ENCODE data around the gene ATXN10.
A peak's percentile ranks its signal among the peaks of the same experiment; 100 is the strongest.

Gene ATXN10

DNA sequence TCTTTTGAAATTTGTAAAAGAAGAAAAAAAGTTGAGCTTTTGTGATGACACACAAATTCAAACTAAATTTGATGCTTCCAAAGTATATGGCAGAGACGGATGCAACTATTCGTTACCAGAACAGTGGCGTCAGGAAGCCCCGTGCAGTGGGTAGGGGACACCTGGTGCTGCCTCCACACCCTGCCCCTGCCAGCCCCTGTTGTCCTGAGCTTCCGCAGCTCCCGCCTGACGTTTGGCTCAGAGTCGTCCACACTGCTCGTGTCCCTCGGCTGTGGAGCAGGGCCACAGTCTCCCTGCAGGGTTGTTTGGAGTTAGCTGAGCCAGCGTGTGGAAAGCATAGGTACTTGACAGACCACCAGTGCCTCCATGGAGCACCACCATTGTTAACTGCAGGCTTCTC is 86.3 kb downstream of the ATXN10 start:
- DNase-seq (ENCODE audit: low read depth, low spot score): no peak

DNA sequence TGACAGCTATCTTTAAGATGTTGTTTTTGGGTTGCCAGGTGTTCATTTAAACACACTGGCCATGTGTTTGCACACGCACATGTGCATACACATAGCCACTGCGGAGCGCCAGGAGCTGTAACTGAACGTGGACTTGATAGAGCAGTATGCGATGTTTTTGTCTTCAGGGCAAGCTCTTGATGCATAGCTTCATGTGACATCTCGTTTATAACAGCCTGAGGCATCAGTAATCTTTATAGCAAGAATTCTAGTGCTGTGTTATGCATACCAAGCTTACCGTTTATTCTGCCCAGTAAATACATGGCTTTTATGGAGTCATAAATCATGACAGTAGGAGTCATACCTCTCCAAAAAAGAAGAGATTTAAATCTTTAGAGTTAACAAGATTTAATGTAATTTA is 87.0 kb downstream of the ATXN10 start:
- DNase-seq (ENCODE audit: low read depth, low spot score): no peak

DNA sequence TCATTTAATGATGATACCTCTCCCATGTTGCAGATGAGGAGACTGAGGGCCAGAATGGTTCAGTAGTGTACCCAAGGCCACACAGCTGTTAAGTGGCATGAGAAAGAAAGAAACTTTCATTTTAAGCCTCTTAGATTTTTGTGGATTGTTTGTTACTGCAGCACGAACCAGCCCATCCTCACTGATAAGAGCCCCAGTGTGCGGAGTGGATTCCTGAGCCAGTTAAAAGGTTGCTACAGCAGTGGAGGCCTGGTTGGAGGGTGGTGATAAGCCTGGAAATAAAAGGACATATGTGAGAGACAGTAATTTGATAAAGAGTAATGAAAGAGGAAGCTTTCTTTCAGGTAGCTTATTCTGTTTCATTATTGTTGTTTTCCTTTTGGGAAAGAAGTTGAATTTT is 89.0 kb downstream of the ATXN10 start:
- DNase-seq (ENCODE audit: low read depth, low spot score): no peak

DNA sequence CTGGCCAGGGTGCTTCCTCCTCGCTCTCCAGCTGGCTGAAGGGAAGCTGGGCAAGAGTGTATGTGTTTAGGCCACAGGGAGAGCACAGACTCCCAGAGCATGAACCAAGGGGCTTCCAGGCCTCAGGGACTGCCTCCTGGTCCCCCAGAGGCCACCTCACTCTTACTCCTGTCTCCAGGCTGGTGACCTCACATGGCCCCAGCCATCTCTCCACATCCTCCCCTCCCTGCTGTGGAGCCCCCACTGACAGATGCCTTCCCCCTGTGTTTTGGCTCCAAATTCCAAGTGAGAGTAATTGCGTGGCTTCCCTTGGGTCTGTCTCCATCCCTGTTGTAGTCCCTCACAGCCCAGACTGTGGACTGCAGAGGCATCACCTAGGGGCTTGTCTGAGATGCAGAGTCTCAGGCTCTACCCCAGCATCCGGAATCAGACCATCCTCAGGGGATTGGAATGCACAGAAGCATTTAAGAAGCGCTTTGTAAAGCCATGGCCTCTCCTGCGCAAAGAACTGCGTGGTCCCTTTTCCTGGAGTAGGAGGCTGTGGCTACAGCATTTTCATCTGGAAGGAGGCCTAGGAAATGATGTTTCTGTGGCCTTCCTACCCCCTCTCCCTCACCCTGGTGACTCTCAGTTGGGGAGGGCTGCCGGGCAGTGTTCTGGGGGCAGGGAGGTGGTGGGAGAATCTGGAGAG is 91.1 kb downstream of the ATXN10 start:
- no peak for DNase-seq (ENCODE audit: low read depth, low spot score)

DNA sequence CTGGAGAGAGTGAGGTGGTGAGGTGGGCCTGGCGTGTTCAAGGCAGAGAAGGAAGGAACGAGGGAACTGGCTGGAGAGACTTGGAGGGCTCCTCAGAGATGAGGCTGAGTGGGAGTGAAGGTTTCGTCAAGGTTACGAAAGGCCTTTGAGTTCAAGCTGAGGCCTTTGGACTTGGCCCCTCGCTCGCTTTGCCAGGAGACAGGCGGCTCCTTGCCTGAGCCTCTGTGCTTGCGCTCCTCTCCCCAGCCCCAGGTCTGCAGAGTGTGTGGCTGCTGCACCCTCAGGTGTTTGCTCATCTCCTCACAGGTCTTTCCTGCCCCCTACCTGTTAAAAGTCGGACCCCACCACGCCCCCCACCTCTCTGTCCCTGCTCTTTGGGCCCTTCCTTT is 91.6 kb downstream of the ATXN10 start:
- no peak for DNase-seq (ENCODE audit: low read depth, low spot score)

DNA sequence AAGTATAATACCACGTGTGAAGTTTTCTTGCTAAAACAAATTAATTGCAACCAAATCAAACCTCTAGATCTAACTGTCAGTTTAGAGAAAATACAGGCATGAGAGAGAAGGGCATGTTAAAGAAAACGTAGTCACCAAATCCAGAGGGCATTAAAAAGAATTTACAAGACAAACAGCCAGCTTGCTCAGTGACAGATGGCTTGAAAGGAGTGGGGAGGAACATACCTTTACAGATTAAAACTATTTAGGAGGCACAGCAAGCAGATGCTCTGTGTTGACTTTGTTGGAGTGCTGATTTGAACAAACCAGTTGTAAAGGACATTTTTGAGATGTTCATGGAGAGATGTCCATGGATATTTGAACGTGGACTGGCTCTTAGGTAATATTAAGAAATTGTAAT is 96.9 kb downstream of the ATXN10 start:
- no peak for DNase-seq (ENCODE audit: low read depth, low spot score)

DNA sequence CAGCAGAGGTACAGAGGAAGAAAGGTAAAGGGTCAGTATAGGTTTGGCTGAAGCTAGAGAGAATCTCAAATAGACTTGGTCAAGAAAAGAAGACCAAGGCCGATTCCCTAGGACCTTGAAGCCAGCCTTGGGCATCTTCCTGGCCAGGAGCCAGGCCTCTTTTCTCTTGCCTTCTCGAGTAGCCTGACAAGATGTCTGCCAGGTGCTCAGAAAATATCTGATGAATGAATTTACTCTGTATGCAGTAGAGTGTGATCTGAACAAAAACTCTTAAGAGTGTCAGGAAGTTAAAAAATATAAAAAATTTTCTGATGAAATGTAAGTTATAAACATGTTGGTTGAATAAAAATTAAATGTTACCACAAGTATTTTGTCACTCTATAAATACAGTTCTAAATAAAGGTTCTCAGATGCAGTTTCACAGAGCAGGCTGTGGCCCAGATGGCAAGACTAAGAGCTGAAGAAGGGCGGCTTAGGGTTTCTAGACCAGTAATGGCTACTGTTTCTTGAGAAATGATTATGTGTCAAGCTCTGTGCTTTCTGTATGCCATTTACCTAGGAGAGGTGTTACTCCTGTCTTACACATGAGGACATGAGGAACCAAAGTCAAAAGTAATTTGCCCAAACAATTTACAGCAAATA is 98.1 kb downstream of the ATXN10 start:
- no peak for DNase-seq (ENCODE audit: low read depth, low spot score)

DNA sequence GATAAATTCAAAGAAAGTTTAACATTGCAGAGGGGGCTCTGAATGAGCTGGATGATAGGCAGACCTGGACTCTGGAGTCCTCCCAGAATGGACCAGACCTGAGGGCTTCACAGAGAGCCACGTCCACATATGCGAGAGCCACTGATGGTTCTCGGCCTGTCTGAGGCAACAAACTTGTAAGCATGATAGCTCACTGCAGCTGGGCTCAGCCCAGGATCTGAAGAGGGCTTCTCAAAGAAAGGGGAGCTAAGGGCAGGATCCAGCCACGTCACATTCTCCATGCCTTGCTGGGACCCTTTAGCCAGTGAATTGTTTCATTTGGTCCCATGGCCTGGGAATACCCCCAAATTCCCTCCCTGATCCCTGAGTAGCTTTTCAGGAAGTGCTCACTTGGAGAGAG is 98.9 kb downstream of the ATXN10 start:
- no peak for DNase-seq (ENCODE audit: low read depth, low spot score)

DNA sequence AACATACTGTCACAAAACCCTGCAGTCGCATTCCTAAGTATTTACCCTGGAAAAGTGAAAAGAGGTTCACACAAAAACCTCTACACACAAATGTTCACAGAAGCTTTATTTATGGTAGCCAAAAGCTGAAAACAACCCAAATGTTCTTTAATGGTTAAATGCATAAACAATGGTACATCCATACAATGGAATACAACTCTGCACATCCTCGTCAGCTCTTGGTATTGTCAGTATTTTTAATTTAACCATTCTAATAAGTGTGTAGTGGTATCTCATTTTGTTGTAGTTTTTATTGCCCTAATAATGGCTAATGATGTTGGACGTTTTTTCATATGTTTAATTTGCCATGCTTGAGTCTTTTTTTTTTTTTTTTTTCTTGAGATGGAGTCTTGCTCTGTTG is 99.4 kb downstream of the ATXN10 start:
- DNase-seq (ENCODE audit: low read depth, low spot score): no peak

DNA sequence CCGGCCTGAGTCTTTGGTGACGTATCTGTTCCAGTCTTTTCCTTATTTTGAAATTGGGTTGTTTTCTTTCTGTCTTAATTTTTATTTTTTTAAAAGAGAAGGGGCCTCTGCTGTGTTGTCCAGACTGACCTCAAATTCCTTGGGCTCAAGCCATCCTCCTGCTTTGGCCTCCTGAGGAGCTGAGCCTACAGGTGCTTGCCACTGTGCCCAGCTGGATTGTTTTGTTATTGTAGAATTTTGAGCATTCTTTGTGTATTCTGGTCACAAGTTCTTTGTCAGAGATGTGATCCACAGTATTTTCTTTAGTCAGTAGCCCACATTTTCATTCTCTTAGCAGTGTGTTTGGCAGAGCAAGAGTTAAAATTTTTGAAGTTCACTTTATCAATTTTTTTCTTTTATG is 100.1 kb downstream of the ATXN10 start:
- peak; percentile 29 for DNase-seq (ENCODE audit: low read depth, low spot score)

DNA sequence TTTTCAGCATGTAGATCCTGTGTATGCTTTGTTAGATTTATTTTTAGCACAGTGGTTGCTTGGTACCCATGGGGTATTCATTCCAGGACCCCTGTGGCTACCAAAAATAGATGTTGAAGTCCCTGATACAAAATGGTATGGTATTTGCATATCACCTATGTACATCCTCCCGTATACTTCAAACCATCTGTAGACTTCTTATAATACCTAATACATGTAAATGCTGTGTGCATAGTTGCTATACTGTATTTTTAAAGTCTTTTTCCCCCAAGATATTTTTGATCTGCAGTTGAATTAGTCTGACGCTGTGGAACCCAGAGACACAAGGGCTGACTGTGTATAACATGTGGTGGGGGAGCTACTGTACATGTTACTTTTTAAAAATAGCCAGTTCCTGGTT is 101.1 kb downstream of the ATXN10 start:
- DNase-seq (ENCODE audit: low read depth, low spot score): no peak

DNA sequence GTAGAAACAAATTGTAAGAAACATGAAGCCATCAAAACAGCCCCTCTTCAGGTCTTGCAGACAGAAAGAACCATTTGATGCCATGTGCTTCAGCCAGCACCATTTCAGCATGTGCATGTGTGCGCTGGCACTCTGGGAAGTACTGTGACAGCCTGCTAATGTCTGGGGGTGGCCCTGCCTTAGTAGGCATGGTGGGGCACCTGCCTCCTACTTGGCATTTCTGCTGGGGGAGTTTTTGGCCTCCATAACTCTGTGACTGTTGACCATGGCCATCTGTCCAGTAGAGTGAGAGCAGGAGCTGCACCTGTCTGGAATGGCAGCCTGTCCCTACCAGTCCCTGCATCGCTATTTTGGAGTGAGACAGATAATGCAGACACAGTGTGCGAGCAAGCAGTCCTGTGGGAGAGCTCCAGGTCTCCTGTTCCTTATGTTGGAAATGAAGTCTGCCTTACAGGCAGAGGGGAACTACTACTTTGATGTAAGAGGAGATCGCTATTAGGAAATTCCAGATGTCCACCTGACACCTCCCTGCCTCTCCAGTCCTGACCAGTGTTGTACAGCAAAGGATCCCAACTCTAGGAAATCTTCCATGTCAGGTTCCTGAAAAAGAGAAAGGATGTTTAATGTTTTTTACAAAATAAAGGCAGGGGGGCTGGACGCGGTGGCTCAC is 102.5 kb downstream of the ATXN10 start:
- DNase-seq (ENCODE audit: low read depth, low spot score): no peak

DNA sequence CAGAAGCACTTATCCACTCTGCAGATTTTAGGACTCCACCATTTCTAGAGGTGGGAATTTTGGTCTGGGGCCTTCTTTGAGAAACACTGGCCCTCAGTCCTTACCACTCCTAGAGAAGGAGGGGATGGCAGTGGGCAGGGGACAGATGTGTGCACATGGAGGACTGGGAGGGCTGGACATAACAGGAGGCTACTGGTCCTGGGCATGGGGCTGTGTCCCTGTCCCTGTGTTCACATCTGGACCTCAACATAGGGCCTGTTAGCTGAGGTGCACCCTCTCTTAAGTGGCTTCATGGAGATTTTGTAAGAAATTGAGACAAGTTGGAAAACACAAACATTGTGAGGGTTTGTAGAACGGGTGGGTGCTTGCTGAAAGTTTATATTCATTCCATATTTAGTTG is 103.4 kb downstream of the ATXN10 start:
- no peak for DNase-seq (ENCODE audit: low read depth, low spot score)

DNA sequence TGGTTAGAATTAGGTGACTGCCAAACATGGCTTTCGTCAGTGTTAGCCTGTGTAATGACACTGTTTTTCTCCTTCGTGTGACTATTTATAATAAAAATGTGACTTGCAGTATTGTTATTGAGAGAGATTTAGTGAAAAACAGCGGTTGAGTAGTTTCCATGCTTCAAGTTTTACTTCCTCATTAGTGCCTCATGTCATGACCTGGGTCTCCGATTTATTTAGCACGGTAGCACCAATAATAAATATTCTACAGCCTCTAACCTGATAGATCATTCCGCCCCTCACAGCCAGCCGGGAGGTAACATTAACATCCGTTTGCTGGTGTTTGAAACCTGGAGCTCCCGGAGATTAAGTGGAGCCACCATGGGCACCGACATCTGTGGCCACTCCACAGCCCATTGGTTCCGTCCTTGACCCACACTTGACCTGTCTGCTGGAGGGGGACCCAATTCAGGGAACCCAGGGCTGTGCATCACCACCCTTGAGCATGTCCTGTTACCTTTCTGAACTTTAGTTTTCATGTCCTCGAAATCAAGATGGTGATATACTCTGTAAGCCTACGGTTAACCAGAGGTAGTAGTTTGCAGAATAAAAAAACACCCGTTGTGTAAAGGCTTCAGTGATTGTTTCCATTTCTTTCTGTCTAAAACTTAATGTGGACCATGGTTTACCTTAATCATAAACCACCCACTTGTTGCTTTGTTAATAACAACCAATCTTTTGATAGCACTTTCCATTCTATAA is 104.1 kb downstream of the ATXN10 start:
- no peak for DNase-seq (ENCODE audit: low read depth, low spot score)

DNA sequence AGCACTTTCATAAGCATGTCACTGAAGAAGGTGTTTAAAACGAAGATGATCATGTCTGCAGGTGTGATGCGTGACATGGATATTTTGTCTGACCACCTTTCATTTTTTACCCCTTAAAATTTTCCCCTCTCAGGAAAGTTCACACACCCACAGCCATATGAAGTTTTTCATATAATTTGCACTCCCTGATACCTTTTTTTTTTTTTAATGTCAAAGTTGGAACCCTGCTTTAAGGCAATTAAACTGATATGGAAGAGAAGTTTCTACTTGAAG is 104.6 kb downstream of the ATXN10 start:
- DNase-seq (ENCODE audit: low read depth, low spot score): no peak

DNA sequence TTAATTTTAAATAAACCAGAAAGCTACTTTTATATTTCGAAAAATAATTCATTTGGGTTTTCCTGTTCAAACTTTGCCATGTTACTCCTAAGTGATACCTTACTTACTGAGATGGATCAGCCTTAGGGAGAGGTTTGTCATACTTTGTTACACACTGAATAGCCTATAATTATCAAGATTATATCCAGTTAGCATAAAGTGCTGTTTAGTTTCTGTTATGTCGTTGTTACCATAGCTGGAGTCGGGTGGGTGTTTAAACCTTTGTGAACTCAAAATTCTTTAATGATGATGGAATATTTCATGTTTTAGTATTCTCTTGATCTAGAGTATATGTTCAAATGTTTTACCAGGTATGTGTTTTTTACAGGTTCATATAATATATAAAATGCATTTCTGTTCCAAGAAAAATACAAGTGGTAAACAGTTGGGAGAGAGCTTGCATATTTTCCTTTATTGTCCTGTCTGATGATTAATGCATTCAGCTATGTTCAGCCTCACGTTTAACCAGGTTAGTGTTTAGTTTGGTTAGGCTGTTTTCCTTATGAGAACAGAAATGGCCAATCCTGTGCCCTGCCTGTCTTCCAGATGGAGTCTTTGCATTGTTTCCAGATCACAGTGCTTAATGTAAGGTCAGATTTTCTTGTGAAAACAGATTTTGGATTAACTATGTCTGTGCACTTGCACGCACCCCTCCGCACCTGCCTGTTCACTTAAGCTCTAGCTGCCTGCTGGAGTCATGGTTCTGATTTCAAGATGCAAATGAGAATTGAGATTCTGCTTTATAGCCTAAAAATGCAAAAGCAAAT is 105.6 kb downstream of the ATXN10 start:
- no peak for DNase-seq (ENCODE audit: low read depth, low spot score)

DNA sequence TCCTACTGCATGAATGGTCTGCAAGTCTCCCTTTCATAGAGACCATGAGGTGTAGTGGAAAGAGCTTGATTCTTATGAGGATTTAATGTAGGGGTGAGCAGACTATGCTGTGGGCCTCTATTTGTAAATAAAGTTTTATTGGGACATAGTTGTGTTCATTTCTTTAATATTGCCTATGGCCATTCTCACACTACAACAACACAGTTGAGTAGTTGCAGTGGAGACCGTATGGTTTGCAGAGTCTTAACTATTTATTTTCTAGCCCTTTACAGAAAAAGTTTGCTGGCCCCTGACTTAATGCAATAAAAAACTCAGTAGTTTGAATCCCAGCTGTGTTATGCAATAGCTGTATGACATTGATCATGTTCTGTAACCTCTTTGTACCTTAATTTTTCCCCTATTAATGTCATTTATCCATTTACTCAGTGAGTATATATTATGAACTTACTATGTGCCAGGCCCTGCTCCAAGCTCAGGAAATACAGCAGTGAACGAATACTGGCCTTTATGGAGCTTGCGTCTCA is 106.3 kb downstream of the ATXN10 start:
- DNase-seq (ENCODE audit: low read depth, low spot score): no peak

DNA sequence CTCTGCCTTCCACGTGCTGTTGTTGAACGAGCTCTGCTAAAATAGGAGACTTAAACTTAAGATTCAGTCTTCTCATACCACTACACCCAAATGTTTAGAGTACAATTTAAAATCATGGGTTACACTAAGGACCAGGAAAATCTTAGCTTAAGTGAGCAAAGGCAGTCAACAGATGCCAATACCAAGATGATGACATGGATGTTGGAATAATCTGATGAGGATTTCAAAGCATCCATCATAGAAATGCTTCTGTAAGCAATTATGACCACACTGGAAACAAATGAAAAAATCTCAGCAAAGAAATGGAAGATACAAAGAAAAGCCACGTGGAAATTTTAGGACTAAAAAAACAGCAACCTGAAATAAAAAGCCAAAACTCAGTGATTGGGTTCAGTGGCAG is 109.8 kb downstream of the ATXN10 start:
- no peak for DNase-seq (ENCODE audit: low read depth, low spot score)

DNA sequence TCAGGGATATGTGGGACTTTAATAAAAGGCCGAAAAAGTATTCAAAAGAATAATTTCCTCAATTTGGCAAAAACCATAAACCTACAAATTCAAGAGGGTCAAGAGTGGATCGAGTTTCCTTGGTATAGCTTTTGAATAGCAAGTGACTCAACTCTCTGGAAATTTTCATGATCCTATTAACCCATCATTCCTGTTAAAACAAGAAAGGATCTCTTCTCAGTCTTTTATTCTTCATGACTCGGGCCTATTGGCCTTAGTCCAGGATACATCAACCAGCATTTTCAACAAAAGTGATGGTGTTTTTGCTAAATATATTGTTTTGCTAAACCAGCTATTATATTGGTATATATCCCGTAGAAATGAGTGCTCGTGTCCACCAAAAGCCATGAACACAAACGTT is 110.3 kb downstream of the ATXN10 start:
- DNase-seq (ENCODE audit: low read depth, low spot score): no peak

DNA sequence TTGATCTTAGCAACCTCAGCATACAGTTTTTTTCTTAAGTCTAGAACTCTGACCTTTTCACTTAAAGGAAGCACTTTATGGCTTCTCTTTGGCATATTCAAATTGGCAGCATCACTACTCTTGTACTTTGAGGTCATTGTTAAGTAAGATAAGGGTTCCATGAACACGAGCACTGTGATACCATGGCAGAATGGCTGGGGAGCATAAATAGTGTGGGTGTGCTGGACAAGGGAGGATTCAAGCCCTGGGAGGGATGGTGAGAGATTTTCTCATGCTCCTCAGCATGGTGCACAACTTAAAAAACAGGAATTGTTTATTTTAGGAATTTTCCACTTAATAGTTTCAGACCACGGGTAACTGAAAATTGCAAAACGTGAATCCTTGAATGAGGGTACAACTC is 111.4 kb downstream of the ATXN10 start:
- peak; percentile 50 for DNase-seq (ENCODE audit: low read depth, low spot score)

DNA sequence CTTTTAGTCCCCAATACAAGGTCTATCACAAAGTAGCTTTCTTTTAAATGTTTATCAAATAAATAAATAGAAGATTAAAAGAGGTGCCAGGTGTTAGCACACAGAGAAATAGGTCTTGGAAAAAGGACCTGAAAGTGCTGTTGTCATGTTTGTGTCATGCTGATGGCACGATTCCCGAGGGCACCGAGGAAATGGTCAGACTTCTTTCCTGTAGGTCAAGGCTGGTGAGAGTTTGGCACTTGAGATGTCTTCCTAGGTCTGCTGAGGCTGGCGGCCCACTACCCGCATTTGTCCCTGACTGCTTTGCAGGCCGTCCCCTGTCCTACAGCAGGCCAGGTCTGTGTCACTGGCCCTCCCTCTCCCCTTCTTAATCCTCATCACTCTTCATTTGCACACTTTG is 112.1 kb downstream of the ATXN10 start:
- DNase-seq (ENCODE audit: low read depth, low spot score): no peak
